WTC11 (cell line): ENCODE results near the gene S1PR1. TPM values are rescaled to one million over a fixed set of nuclear protein-coding genes. Genes with fewer than 3 reads are reported as not detected.

ENCODE experiments used
- ATAC-seq: fragments of 200-7000 bp; cut with Tn5 transposase; 2 replicates; pipeline ENCODE4 v1.10.0; 2021; ENCODE audit warnings: mild to moderate bottlenecking, moderate library complexity
- CTCF ChIA-PET: fragments of 300-600 bp; sonication (Branson Sonifier 250); formaldehyde crosslinking; loops from one replicate; lab custom pipeline; 2021; ENCODE audit warnings: antibody characterized with exemption; lab: Charles Lee
- POLR2A ChIA-PET: fragments of 350-600 bp; sonication (Branson Sonifier 250); formaldehyde crosslinking; loops from one replicate; lab custom pipeline; 2021; ENCODE audit warnings: antibody characterized with exemption; lab: Charles Lee
- DNase-seq: peaks from one replicate; pipeline ENCODE4 v3.0.0; 2021; ENCODE audit warnings: low spot score
- H3K27ac Mint-ChIP-seq: 2 replicates; pipeline ENCODE4 v1.8.0; 2021; ENCODE audit warnings: mixed read lengths
- H3K27me3 Mint-ChIP-seq: 2 replicates; pipeline ENCODE4 v1.8.0; 2021; ENCODE audit warnings: low read depth, mild to moderate bottlenecking, moderate library complexity, mixed read lengths
- H3K36me3 Mint-ChIP-seq: 2 replicates; pipeline ENCODE4 v1.8.0; 2021; ENCODE audit warnings: mixed read lengths
- H3K4me1 Mint-ChIP-seq: 2 replicates; pipeline ENCODE4 v1.8.0; 2022; ENCODE audit warnings: mixed read lengths
- H3K4me3 Mint-ChIP-seq: 2 replicates; pipeline ENCODE4 v1.8.0; 2021; ENCODE audit warnings: mild to moderate bottlenecking, moderate library complexity, mixed read lengths
- H3K9me3 Mint-ChIP-seq: 2 replicates; pipeline ENCODE4 v1.8.0; 2021; ENCODE audit warnings: mixed read lengths
- ATF3 ChIP-seq: sonication (generic); formaldehyde crosslinking; conservative IDR thresholded peaks from 2 replicates; pipeline ENCODE4 v1.8.1; 2022; ENCODE audit warnings: mild to moderate bottlenecking, missing genetic modification reagents
- ATF6 ChIP-seq: sonication (generic); formaldehyde crosslinking; IDR thresholded peaks from 2 replicates; pipeline ENCODE4 v1.8.1; 2023; ENCODE audit warnings: mild to moderate bottlenecking, missing genetic modification reagents
- CBFB ChIP-seq: sonication (generic); formaldehyde crosslinking; IDR thresholded peaks from 2 replicates; pipeline ENCODE4 v1.8.1; 2022; ENCODE audit warnings: mild to moderate bottlenecking, low read depth, missing genetic modification reagents
- CDX4 ChIP-seq: fragments of 250-450 bp; sonication (Bioruptor Pico); IDR thresholded peaks from 2 replicates; pipeline ENCODE4 v1.9.0; 2021; ENCODE audit warnings: moderate library complexity, mild to moderate bottlenecking, inconsistent platforms, borderline replicate concordance
- CTCF ChIP-seq: fragments of 200-600 bp; IDR thresholded peaks from 2 replicates; pipeline ENCODE4 v1.8.0; 2022; ENCODE audit warnings: antibody characterized with exemption
- E2F1 ChIP-seq: sonication (generic); formaldehyde crosslinking; IDR thresholded peaks from 2 replicates; pipeline ENCODE4 v1.8.0; 2022; ENCODE audit warnings: mild to moderate bottlenecking, missing genetic modification reagents
- ELF4 ChIP-seq: sonication (generic); formaldehyde crosslinking; IDR thresholded peaks from 2 replicates; pipeline ENCODE4 v1.8.1; 2022; ENCODE audit warnings: low read depth, mild to moderate bottlenecking, moderate library complexity, missing genetic modification reagents
- ETV6 ChIP-seq: sonication (generic); formaldehyde crosslinking; IDR thresholded peaks from 2 replicates; pipeline ENCODE4 v1.8.1; 2022; ENCODE audit warnings: mild to moderate bottlenecking, missing genetic modification reagents
- GABPB1 ChIP-seq: sonication (generic); formaldehyde crosslinking; IDR thresholded peaks from 2 replicates; pipeline ENCODE4 v1.8.1; 2023; ENCODE audit warnings: mild to moderate bottlenecking, missing genetic modification reagents
- GTF2I ChIP-seq: fragments of 250-450 bp; sonication (Bioruptor Pico); conservative IDR thresholded peaks from 2 replicates; pipeline ENCODE4 v1.4.0; 2021; ENCODE audit warnings: mild to moderate bottlenecking
- MLX ChIP-seq: sonication (generic); formaldehyde crosslinking; IDR thresholded peaks from 2 replicates; pipeline ENCODE4 v1.8.1; 2023; ENCODE audit warnings: mild to moderate bottlenecking, missing genetic modification reagents, moderate library complexity
- NFATC4 ChIP-seq: fragments of 250-450 bp; sonication (Bioruptor Pico); IDR thresholded peaks from 2 replicates; pipeline ENCODE4 v1.9.0; 2021; ENCODE audit warnings: mild to moderate bottlenecking
- NFE2L1 ChIP-seq: sonication (generic); formaldehyde crosslinking; IDR thresholded peaks from 2 replicates; pipeline ENCODE4 v1.8.1; 2023; ENCODE audit warnings: missing genetic modification reagents
- OVOL2 ChIP-seq: fragments of 250-450 bp; sonication (Bioruptor Pico); IDR thresholded peaks from 2 replicates; pipeline ENCODE4 v1.9.0; 2021; ENCODE audit warnings: mild to moderate bottlenecking, borderline replicate concordance
- SMAD4 ChIP-seq: sonication (generic); formaldehyde crosslinking; IDR thresholded peaks from 2 replicates; pipeline ENCODE4 v1.8.0; 2022; ENCODE audit warnings: mild to moderate bottlenecking, missing genetic modification reagents
- USF1 ChIP-seq: sonication (generic); formaldehyde crosslinking; IDR thresholded peaks from 2 replicates; pipeline ENCODE4 v1.8.0; 2022; ENCODE audit warnings: mild to moderate bottlenecking, missing genetic modification reagents
- USF2 ChIP-seq: sonication (generic); formaldehyde crosslinking; IDR thresholded peaks from 2 replicates; pipeline ENCODE4 v1.8.1; 2023; ENCODE audit warnings: mild to moderate bottlenecking, missing genetic modification reagents, moderate library complexity
- ZBTB21 ChIP-seq: sonication (generic); formaldehyde crosslinking; IDR thresholded peaks from 2 replicates; pipeline ENCODE4 v1.8.1; 2023; ENCODE audit warnings: mild to moderate bottlenecking, missing genetic modification reagents, borderline replicate concordance
- ZBTB43 ChIP-seq: sonication (generic); formaldehyde crosslinking; IDR thresholded peaks from 2 replicates; pipeline ENCODE4 v1.8.1; 2023; ENCODE audit warnings: mild to moderate bottlenecking, missing genetic modification reagents
- ZNF219 ChIP-seq: sonication (generic); formaldehyde crosslinking; IDR thresholded peaks from 2 replicates; pipeline ENCODE4 v1.8.0; 2023; ENCODE audit warnings: missing genetic modification reagents, mild to moderate bottlenecking, borderline replicate concordance
- ZNF232 ChIP-seq: sonication (generic); formaldehyde crosslinking; IDR thresholded peaks from 2 replicates; pipeline ENCODE4 v1.8.0; 2022; ENCODE audit warnings: mild to moderate bottlenecking, missing genetic modification reagents
- total RNA-seq: library from RNA; stranded (reverse); gene quantifications from 3 replicates; pipeline ENCODE4 v1.2.3, GENCODE V29; 2021

Gene S1PR1
- total RNA-seq, 1 experiment from 2014 or later, result 3.2 TPM

GRCh38 chr1:101235696-101236515 is 913 bp upstream of the S1PR1 start (continued):
- peak; percentile 12; the same call in 1 of the 2 replicates for TF ChIP-seq ETV6
- no peak for TF ChIP-seq NFE2L1 (CRISPR knock-in tag)
- TF ChIP-seq GTF2I, result no peak
- TF ChIP-seq ZNF232, result no peak
- no peak for TF ChIP-seq USF1
- TF ChIP-seq CTCF, result no peak
- TF ChIP-seq ZNF219 (CRISPR knock-in tag), result no peak

GRCh38 chr1:101237229-101237837 is 514 bp downstream of the S1PR1 start:
- Mint-ChIP-seq H3K36me3 (peaks cover 9% of the 10 kb centered on the region), H3K27me3 (peaks cover 47% of the 10 kb centered on the region), H3K4me3 (peak overlapping the region; percentile 86), H3K27ac (no peak overlapping the region), H3K4me1 (peaks cover 26% of the 10 kb centered on the region), H3K9me3 (no peaks in the 10 kb centered on the region)
- ATAC-seq (0 out of 2 replicates have a peak, but pooled peaks have one; percentile 4), DNase-seq (no peak)
- ChIA-PET CTCF (interaction anchor here (0.5 to 3.9 kb wide), 8 partner anchors 7 to 109 kb away, joined by 3 to 35 read pairs (median 8); no protein-coding TSS in a partner anchor), POLR2A (interaction anchor here (0.7 kb wide), 2 partner anchors 102 to 156 kb away, joined by 3 read pairs; no protein-coding TSS in a partner anchor)
- TF ChIP-seq GTF2I, result no peak
- no peak for TF ChIP-seq ZBTB21 (CRISPR knock-in tag)
- TF ChIP-seq ZBTB43, result no peak
- no peak for TF ChIP-seq USF1
- TF ChIP-seq E2F1 (CRISPR knock-in tag), result no peak
- no peak for TF ChIP-seq NFATC4 (CRISPR knock-in tag)
- no peak for TF ChIP-seq GABPB1
- no peak for TF ChIP-seq CBFB (CRISPR knock-in tag)
- TF ChIP-seq OVOL2, result no peak
- no peak for TF ChIP-seq ELF4 (CRISPR knock-in tag)
- no peak for TF ChIP-seq CDX4 (CRISPR knock-in tag)
- TF ChIP-seq MLX (CRISPR knock-in tag), result no peak
- TF ChIP-seq ATF3 (CRISPR knock-in tag), result no peak
- no peak for TF ChIP-seq ATF6
- TF ChIP-seq USF2, result no peak
- no peak for TF ChIP-seq SMAD4
